ENCODE data around the gene UBE2Q1. TPM values are rescaled to one million over a fixed set of nuclear protein-coding genes. Genes with fewer than 3 reads are reported as not detected.

Gene UBE2Q1
- total RNA-seq, 1 experiment from 2014 or later, result 70.9 TPM

DNA sequence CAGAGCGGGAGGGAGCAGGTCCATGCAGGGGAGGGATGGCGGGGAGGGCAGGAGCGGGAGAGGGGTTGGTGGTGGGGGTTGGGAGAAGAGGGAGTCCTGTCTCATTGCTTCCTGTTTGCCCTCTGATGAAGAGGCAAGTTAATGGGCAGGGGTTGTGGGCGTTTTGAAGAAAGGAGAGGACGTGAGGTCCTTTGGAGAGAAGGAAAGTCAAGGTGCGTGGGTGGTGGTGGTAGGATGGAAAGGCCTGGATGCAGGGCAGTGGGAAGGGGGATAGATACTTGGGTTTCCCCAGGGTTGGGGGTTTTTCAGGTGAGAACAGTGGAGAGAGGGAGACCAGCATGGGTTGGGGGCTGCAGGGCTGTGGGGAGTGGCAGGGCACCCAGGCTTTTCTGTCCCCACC, 17.2 kb downstream of the UBE2Q1 start:
- H3K79me2 ChIP-seq (ENCODE audit: insufficient read depth, low read length), result no peaks in the 10 kb centered on the region
- ChIA-PET RAD21 (ENCODE audit: low non-redundant PET in 1 of 2, low total read pairs in 2 of 2, uncharacterized antibody in 2 of 2, unreplicated experiment in 2 of 2) (no interaction called here), CTCF (no interaction called here), POLR2A (no interaction called here)
- H3K27ac ChIP-seq (ENCODE audit: low read depth, low read length), result no peak overlapping the region
- 0 out of 2 replicates have a peak, but pooled peaks cover 6% of the 10 kb centered on the region for H3K27me3 ChIP-seq (ENCODE audit: insufficient read depth, low read length)
- H2AFZ ChIP-seq (ENCODE audit: low read depth, low read length, poor library complexity, severe bottlenecking), result no peak overlapping the region
- no peak overlapping the region for H3K9ac ChIP-seq (ENCODE audit: low read length)
- no peak for ATAC-seq
- no peaks in the 10 kb centered on the region for H4K20me1 ChIP-seq (ENCODE audit: insufficient read depth)
- H3K4me1 ChIP-seq (ENCODE audit: control insufficient read depth in 1 of 2, insufficient read depth in 2 of 2, low read length in 2 of 2), result peaks cover 0 to 7% of the 10 kb centered on the region in 2 experiments; a peak in 2 of 4 replicates
- no peaks in the 10 kb centered on the region for H3K36me3 ChIP-seq (ENCODE audit: control insufficient read depth in 1 of 2, insufficient read depth in 2 of 2, low read length in 2 of 2)
- no TSS peak for BruUV-seq (replicated peaks)
- no peak overlapping the region for H3K4me3 ChIP-seq (replicated peaks in 1 of 2; ENCODE audit: low read depth in 1 of 2, low read length in 2 of 2)
- no peaks in the 10 kb centered on the region for H3K9me2 ChIP-seq (ENCODE audit: insufficient read depth)
- no peak for TF ChIP-seq FOSL1 (IDR thresholded peaks at IDR 0.05; ENCODE audit: low read depth)
- no peak for TF ChIP-seq CEBPB (IDR thresholded peaks at IDR 0.05; ENCODE audit: low read depth)
- no peak for TF ChIP-seq RAD21 (IDR thresholded peaks at IDR 0.05; ENCODE audit: low read depth)
- TF ChIP-seq, protein P1, sequence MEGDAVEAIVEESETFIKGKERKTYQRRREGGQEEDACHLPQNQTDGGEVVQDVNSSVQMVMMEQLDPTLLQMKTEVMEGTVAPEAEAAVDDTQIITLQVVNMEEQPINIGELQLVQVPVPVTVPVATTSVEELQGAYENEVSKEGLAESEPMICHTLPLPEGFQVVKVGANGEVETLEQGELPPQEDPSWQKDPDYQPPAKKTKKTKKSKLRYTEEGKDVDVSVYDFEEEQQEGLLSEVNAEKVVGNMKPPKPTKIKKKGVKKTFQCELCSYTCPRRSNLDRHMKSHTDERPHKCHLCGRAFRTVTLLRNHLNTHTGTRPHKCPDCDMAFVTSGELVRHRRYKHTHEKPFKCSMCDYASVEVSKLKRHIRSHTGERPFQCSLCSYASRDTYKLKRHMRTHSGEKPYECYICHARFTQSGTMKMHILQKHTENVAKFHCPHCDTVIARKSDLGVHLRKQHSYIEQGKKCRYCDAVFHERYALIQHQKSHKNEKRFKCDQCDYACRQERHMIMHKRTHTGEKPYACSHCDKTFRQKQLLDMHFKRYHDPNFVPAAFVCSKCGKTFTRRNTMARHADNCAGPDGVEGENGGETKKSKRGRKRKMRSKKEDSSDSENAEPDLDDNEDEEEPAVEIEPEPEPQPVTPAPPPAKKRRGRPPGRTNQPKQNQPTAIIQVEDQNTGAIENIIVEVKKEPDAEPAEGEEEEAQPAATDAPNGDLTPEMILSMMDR (IDR thresholded peaks at IDR 0.05 in 2 of 3, conservative IDR thresholded peaks at IDR 0.05 in 1 of 3; ENCODE audit: borderline replicate concordance in 1 of 3, insufficient read depth in 1 of 3, low read depth in 2 of 3, low read length in 2 of 3), result no peak
- no peak for TF ChIP-seq POLR2AphosphoS5 (IDR thresholded peaks at IDR 0.05; ENCODE audit: low read depth, low read length)
- no peak for TF ChIP-seq ZBTB33 (IDR thresholded peaks at IDR 0.05; ENCODE audit: extremely low read depth, insufficient replicate concordance, low read length)
- no peak for TF ChIP-seq EZH2 (IDR thresholded peaks at IDR 0.05)
- TF ChIP-seq, protein P2, sequence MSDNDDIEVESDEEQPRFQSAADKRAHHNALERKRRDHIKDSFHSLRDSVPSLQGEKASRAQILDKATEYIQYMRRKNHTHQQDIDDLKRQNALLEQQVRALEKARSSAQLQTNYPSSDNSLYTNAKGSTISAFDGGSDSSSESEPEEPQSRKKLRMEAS (IDR thresholded peaks at IDR 0.05), result no peak
- TF ChIP-seq EZH2phosphoT487 (IDR thresholded peaks at IDR 0.05; ENCODE audit: borderline replicate concordance), result no peak
- TF ChIP-seq YY1 (IDR thresholded peaks at IDR 0.05; ENCODE audit: extremely low read depth, insufficient replicate concordance, low read depth, low read length), result no peak
- TF ChIP-seq TCF7L2 (IDR thresholded peaks at IDR 0.05; ENCODE audit: borderline replicate concordance, extremely low read depth, insufficient read depth, insufficient read length), result no peak
- TF ChIP-seq, protein P3, sequence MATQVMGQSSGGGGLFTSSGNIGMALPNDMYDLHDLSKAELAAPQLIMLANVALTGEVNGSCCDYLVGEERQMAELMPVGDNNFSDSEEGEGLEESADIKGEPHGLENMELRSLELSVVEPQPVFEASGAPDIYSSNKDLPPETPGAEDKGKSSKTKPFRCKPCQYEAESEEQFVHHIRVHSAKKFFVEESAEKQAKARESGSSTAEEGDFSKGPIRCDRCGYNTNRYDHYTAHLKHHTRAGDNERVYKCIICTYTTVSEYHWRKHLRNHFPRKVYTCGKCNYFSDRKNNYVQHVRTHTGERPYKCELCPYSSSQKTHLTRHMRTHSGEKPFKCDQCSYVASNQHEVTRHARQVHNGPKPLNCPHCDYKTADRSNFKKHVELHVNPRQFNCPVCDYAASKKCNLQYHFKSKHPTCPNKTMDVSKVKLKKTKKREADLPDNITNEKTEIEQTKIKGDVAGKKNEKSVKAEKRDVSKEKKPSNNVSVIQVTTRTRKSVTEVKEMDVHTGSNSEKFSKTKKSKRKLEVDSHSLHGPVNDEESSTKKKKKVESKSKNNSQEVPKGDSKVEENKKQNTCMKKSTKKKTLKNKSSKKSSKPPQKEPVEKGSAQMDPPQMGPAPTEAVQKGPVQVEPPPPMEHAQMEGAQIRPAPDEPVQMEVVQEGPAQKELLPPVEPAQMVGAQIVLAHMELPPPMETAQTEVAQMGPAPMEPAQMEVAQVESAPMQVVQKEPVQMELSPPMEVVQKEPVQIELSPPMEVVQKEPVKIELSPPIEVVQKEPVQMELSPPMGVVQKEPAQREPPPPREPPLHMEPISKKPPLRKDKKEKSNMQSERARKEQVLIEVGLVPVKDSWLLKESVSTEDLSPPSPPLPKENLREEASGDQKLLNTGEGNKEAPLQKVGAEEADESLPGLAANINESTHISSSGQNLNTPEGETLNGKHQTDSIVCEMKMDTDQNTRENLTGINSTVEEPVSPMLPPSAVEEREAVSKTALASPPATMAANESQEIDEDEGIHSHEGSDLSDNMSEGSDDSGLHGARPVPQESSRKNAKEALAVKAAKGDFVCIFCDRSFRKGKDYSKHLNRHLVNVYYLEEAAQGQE (IDR thresholded peaks at IDR 0.05; ENCODE audit: low read depth), result no peak
- no peak for TF ChIP-seq ZFX (IDR thresholded peaks at IDR 0.05)
- TF ChIP-seq SIN3A (IDR thresholded peaks at IDR 0.05; ENCODE audit: low read depth), result no peak
- no peak for TF ChIP-seq POLR2A (IDR thresholded peaks at IDR 0.05; ENCODE audit: borderline replicate concordance, extremely low read depth, insufficient read depth, insufficient read length)
- intact Hi-C loops (cut with micrococcal nuclease), result loop anchor here (10.0 kb wide), 3 partner anchors 186 to 356 kb away; partner anchors contain the start of genes AQP10 and ATP8B2
- no peak overlapping the region for H3K4me2 ChIP-seq (ENCODE audit: low read length)
- DNase-seq (ENCODE audit: low read depth, low spot score), result no peak
- no peaks in the 10 kb centered on the region for H3K9me3 ChIP-seq (ENCODE audit: control insufficient read depth in 1 of 2, insufficient read depth in 1 of 2, low read depth in 1 of 2, low read length in 2 of 2)
